Measurements from ENCODE around the gene FAM174B. TPM values are rescaled to one million over a fixed set of nuclear protein-coding genes. Genes with fewer than 3 reads are reported as not detected.

Gene FAM174B
- total RNA-seq = 10 to 100 TPM in 2 of 4 donors, 1 to 10 TPM in 2; 6.6 to 16.5 (median 9.7) TPM

DNA sequence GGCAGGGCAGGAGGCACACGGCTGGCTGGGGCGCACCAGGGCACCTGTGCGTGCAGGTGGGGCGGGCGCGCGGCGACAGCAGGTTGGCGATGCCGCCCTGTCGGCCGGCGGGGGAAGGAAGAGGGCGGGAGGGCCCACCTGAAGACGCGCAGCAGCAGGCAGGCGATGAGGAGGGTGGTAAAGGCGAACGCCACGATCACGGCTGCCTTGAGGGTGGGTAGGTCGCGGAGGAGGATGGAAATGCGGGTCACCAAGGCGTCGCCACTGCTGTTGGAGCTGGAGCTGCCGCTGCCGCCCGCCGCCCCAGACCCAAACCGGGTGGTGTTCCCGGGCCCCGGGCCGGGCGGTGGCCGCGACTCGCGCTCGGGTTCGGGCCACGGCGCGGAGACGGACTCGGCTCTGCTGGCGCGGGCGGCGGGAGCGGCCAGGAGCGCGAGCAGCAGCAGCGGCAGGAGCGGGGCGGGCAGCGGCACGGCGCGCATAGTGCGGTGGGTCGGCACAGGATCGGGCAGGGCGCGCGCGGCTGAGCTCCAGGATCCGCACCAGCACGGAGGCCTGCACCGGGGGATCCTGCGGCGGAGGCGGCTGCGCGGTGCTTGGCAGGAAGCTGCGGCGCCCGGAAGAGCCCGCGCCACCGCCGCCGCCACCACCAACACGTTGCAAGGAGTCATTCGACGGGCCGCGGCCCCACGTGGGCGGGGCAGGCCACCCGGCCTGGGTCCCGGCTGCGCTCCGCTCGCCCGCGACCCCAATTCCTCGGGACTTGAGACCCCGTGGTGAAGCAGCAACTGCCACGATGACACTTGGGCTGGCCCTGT, at the start of gene FAM174B:
Gene FAM174B (minus strand): TSS at position 598 of the 818 bp plus-strand sequence.
- peaks cover 0 to 8% (median 0%) of the 10 kb centered on the region in 3 donors for H3K36me3 ChIP-seq
- H3K27ac ChIP-seq = peak within 1 kb of the TSS in 2 of 4 donors; percentile 35 to 51
- no peaks in the 10 kb centered on the region for H3K9me3 ChIP-seq
- H3K4me3 ChIP-seq = peak within 1 kb of the TSS; percentile 39 to 68 (median 54)
- TF ChIP-seq, protein P1, sequence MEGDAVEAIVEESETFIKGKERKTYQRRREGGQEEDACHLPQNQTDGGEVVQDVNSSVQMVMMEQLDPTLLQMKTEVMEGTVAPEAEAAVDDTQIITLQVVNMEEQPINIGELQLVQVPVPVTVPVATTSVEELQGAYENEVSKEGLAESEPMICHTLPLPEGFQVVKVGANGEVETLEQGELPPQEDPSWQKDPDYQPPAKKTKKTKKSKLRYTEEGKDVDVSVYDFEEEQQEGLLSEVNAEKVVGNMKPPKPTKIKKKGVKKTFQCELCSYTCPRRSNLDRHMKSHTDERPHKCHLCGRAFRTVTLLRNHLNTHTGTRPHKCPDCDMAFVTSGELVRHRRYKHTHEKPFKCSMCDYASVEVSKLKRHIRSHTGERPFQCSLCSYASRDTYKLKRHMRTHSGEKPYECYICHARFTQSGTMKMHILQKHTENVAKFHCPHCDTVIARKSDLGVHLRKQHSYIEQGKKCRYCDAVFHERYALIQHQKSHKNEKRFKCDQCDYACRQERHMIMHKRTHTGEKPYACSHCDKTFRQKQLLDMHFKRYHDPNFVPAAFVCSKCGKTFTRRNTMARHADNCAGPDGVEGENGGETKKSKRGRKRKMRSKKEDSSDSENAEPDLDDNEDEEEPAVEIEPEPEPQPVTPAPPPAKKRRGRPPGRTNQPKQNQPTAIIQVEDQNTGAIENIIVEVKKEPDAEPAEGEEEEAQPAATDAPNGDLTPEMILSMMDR (IDR thresholded peaks at IDR 0.05) = no peak
- TF ChIP-seq POLR2A (IDR thresholded peaks at IDR 0.05) (peak in 1 of 2 donors; percentile 24), EP300 (IDR thresholded peaks at IDR 0.05) (no peak)
- DNase-seq (ENCODE audit: low spot score in 2 of 2) = no peak
- WGBS, 2 donors = 2 to 3% methylated on average over 52 to 57 of the region's 100 CpGs
- H3K27me3 ChIP-seq = peaks cover 0 to 3% of the 10 kb centered on the region in 2 donors
- peaks cover 0 to 18% (median 0%) of the 10 kb centered on the region in 4 donors for H3K4me1 ChIP-seq

DNA sequence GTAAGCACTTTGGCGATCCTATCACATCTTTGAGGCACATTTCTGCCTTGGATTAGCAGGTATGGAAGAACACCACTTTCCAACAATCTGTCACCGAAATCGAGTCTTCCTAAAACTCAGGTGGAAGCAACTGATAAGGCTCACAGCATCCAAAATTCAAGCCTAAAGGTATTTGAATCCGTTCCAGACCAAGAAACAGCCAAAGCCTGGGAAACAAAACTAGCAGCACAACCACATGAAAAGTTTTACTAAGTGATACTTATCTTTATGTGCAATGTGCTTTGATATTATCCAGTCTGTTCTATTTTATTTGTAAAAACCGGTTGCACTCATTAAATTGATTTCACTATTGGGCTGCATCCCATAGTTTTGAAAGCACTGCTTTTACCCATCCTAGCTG, 40.5 kb upstream of the FAM174B start:
- Histone ChIP-seq H3K9me3 (peaks cover 0 to 3% (median 0%) of the 10 kb centered on the region in 4 donors), H3K27me3 (no peaks in the 10 kb centered on the region), H3K4me1 (no peaks in the 10 kb centered on the region), H3K36me3 (no peaks in the 10 kb centered on the region), H3K27ac (no peak overlapping the region), H3K4me3 (no peak overlapping the region)
- 83 to 92% methylated on average over 5 of the region's 5 CpGs for WGBS, 2 donors
- TF ChIP-seq POLR2A (IDR thresholded peaks at IDR 0.05) (no peak), EP300 (IDR thresholded peaks at IDR 0.05) (no peak)
- TF ChIP-seq, protein P1 (IDR thresholded peaks at IDR 0.05) = no peak
- DNase-seq (ENCODE audit: low spot score in 2 of 2) = no peak

DNA sequence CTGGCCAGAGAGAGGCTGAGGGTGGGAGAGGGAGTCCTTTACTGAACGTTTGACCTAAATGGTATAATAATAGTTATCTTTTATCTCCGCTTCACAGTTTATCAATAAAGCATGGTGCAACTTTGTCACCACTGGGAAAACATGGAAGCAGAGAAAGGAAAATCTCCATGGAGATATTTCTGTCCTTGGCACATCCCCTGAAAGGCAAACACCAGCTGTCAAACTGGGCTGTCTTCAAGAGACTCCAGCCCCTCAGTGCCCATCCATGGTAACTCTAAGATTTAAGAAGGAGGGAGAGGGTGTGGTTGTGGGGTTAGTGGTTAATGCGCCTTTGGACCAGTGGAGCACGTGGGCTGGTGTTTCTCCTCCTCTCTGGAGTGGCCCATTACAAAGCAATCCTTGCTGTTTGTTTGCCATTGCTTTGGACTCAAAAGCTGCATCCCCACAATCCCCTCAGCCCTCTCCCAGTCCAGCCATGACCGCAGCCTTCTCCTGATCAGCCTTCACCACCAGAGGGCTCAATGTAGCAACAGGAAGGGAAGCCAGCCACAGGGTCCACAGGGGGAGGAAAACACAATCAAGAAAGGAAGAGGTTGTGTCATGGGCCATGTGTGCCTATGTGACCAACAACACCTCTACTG, 38.2 kb upstream of the FAM174B start:
- TF ChIP-seq EP300 (IDR thresholded peaks at IDR 0.05) (no peak), POLR2A (IDR thresholded peaks at IDR 0.05) (no peak)
- TF ChIP-seq, protein P1 (IDR thresholded peaks at IDR 0.05) = no peak
- no peak overlapping the region for H3K27ac ChIP-seq
- H3K36me3 ChIP-seq = no peaks in the 10 kb centered on the region
- no peaks in the 10 kb centered on the region for H3K27me3 ChIP-seq
- 58 to 73% methylated on average over 5 of the region's 5 CpGs for WGBS, 2 donors
- no peak for DNase-seq (ENCODE audit: low spot score in 2 of 2)
- no peaks in the 10 kb centered on the region for H3K4me1 ChIP-seq
- H3K9me3 ChIP-seq = peaks cover 0 to 3% (median 0%) of the 10 kb centered on the region in 4 donors
- no peak overlapping the region for H3K4me3 ChIP-seq

DNA sequence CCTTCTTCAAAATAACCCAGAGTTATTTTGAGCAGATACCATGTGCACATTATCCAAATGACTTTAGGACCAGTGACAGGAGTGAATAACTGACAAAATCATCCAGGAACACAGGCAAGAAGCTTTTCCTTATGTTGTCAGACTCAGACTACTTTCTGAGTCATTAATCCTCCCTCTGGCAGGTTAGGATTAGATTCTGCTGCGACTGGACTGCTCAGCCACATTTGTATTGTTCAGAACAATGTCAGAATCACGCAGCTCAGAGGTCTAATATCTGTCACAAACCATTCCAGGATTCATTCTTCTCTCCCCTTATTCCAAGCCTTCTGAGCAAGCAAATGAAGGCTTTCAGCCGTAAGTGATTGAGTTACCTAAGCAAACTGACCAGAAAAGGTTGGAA, 34.8 kb upstream of the FAM174B start:
- H3K4me3 ChIP-seq = no peak overlapping the region
- no peak for DNase-seq (ENCODE audit: low spot score in 2 of 2)
- no peaks in the 10 kb centered on the region for H3K4me1 ChIP-seq
- H3K27me3 ChIP-seq = no peaks in the 10 kb centered on the region
- no peak overlapping the region for H3K27ac ChIP-seq
- WGBS, 2 donors = 87 to 91% methylated on average over 3 of the region's 3 CpGs
- TF ChIP-seq EP300 (IDR thresholded peaks at IDR 0.05) = no peak
- TF ChIP-seq, protein P1 (IDR thresholded peaks at IDR 0.05) = no peak
- TF ChIP-seq POLR2A (IDR thresholded peaks at IDR 0.05) = no peak
- H3K36me3 ChIP-seq = no peaks in the 10 kb centered on the region
- H3K9me3 ChIP-seq = peaks cover 0 to 11% (median 0%) of the 10 kb centered on the region in 4 donors

DNA sequence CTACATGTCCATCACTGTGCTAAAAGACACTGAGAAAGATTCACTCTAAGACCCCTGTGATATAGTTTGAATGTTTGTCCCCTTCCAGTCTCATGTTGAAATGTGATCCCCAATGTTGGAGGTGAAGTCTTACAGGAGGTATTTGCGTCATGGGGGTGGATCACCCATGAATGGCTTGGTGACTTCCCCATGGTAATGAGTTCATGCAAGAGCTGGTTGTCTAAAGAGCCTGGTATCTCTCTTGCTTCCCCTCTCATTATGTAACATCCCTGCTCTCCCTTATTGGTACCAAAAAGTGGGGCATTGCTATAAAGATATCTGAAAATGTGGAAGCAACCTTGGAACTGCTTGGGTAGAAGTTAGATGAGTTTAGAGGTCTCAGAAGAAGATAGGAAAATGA, 32.2 kb upstream of the FAM174B start:
- no peak for DNase-seq (ENCODE audit: low spot score in 2 of 2)
- Histone ChIP-seq H3K9me3 (peaks cover 0 to 11% (median 0%) of the 10 kb centered on the region in 4 donors), H3K27ac (no peak overlapping the region), H3K27me3 (no peaks in the 10 kb centered on the region), H3K4me1 (peaks cover 0 to 6% (median 0%) of the 10 kb centered on the region in 4 donors), H3K36me3 (no peaks in the 10 kb centered on the region), H3K4me3 (no peak overlapping the region)
- no peak for TF ChIP-seq POLR2A (IDR thresholded peaks at IDR 0.05)
- TF ChIP-seq EP300 (IDR thresholded peaks at IDR 0.05) = no peak
- TF ChIP-seq, protein P1 (IDR thresholded peaks at IDR 0.05) = no peak
- WGBS, 2 donors = 81 to 94% methylated on average over 1 of the region's 1 CpG

All from tibial nerve (tissue), 4 donors.